H1 (cell line): Measurements from ENCODE around the gene ZNF750. TPM values are rescaled to one million over a fixed set of nuclear protein-coding genes. Genes with fewer than 3 reads are reported as not detected.

Source experiments
- CTCF ChIA-PET: fragments of 300-600 bp; sonication (Branson Sonifier 250); formaldehyde crosslinking; loops from one replicate; lab custom pipeline; 2021; ENCODE audit not compliant: partially characterized antibody; lab: Charles Lee
- POLR2A ChIA-PET: fragments of 300-600 bp; sonication (Branson Sonifier 250); formaldehyde crosslinking; loops from one replicate; lab custom pipeline; 2021; ENCODE audit warnings: inconsistent platforms; ENCODE audit not compliant: partially characterized antibody; lab: Charles Lee
- DNase-seq, 2 experiments: peaks; one replicate each; pipeline versions ENCODE4 v3.0.0 to v3.0.0-alpha.2; 2010 to 2022; ENCODE audit warnings: low spot score in 2 of 2, low read depth in 1 of 2, mixed read lengths in 1 of 2
- FAIRE-seq: peaks from 2 replicates; lab custom pipeline; 2011; peaks lifted over from hg19 to GRCh38; lab: Jason Lieb, UNC
- H2AFZ ChIP-seq: 2 replicates; pipeline ENCODE4 v1.8.1; 2012; ENCODE audit warnings: low read length, inconsistent platforms
- H2AK5ac ChIP-seq: 2 replicates; pipeline ENCODE4 v1.6.1; 2013; ENCODE audit warnings: low read depth, low read length
- H2BK120ac ChIP-seq: replicated peaks from 2 replicates; pipeline ENCODE3; 2013; ENCODE audit warnings: low read depth, low read length, inconsistent platforms
- H2BK12ac ChIP-seq: 2 replicates; pipeline ENCODE4 v1.6.1; 2013; ENCODE audit warnings: low read depth, low read length
- H2BK15ac ChIP-seq: 2 replicates; pipeline ENCODE4 v1.6.1; 2013; ENCODE audit warnings: low read length
- H2BK20ac ChIP-seq: 2 replicates; pipeline ENCODE4 v1.6.1; 2013; ENCODE audit warnings: low read length
- H2BK5ac ChIP-seq: 2 replicates; pipeline ENCODE4 v1.6.1; 2013; ENCODE audit warnings: low read depth, low read length
- H3K14ac ChIP-seq: 2 replicates; pipeline ENCODE4 v1.6.1; 2013; ENCODE audit warnings: inconsistent platforms; ENCODE audit not compliant: insufficient read length
- H3K18ac ChIP-seq: 2 replicates; pipeline ENCODE4 v1.6.1; 2013; ENCODE audit warnings: low read length; ENCODE audit errors: extremely low read depth
- H3K23ac ChIP-seq: 2 replicates; pipeline ENCODE4 v1.6.1; 2013; ENCODE audit warnings: inconsistent platforms; ENCODE audit not compliant: insufficient read length
- H3K23me2 ChIP-seq: 2 replicates; pipeline ENCODE4 v1.6.1; 2013; ENCODE audit warnings: low read depth, low read length
- H3K27ac ChIP-seq: 2 replicates; pipeline ENCODE4 v1.6.1; 2011; ENCODE audit warnings: low read depth, low read length, inconsistent platforms
- H3K27me3 ChIP-seq, 4 experiments: replicated peaks in 1 of 4; 1 replicate in 1 of 4; 2 replicates in 3 of 4; pipeline versions ENCODE4 v1.6.1 to v1.8.1; 2011 to 2013; ENCODE audit warnings: low read length in 3 of 4, mild to moderate bottlenecking in 3 of 4, inconsistent platforms in 2 of 4, mixed read lengths in 2 of 4, moderate library complexity in 1 of 4; ENCODE audit not compliant: control insufficient read depth in 3 of 4, insufficient read depth in 3 of 4; ENCODE audit errors: extremely low read depth in 1 of 4
- H3K36me3 ChIP-seq, 4 experiments: 2 replicates each; pipeline versions ENCODE4 v1.6.1 to v1.8.1; 2011 to 2013; ENCODE audit warnings: mild to moderate bottlenecking in 4 of 4, low read length in 3 of 4, moderate library complexity in 2 of 4, control low read depth in 1 of 4, inconsistent platforms in 1 of 4; ENCODE audit not compliant: insufficient read depth in 4 of 4, control insufficient read depth in 2 of 4
- H3K4ac ChIP-seq: replicated peaks from 2 replicates; pipeline ENCODE3; 2013; ENCODE audit warnings: low read length, low read depth, mixed read lengths, inconsistent platforms; ENCODE audit not compliant: insufficient read length
- H3K4me1 ChIP-seq, 4 experiments: replicated peaks in 1 of 4; 1 replicate in 1 of 4; 2 replicates in 3 of 4; pipeline versions ENCODE4 v1.6.1 to v1.8.1; 2011 to 2013; ENCODE audit warnings: low read length in 3 of 4, inconsistent platforms in 2 of 4, mixed read lengths in 1 of 4; ENCODE audit not compliant: insufficient read depth in 4 of 4, control insufficient read depth in 3 of 4
- H3K4me2 ChIP-seq, 2 experiments: 2 replicates each; pipeline versions ENCODE4 v1.6.1 to v1.8.1; 2011 to 2013; ENCODE audit warnings: low read depth in 2 of 2, low read length in 2 of 2, control low read depth in 1 of 2, inconsistent platforms in 1 of 2, mild to moderate bottlenecking in 1 of 2; ENCODE audit not compliant: insufficient read depth in 1 of 2
- H3K4me3 ChIP-seq, 4 experiments: fragments of 200-600, 300-600 bp in 1 of 4; sonication (generic), shearing (Covaris generic), sonication (Bioruptor Twin) in 1 of 4; 2 replicates each; pipeline versions ENCODE4 v1.5.1 to v1.8.1; 2011 to 2016; ENCODE audit warnings: low read length in 4 of 4, low read depth in 3 of 4, control low read depth in 2 of 4, inconsistent platforms in 2 of 4, mild to moderate bottlenecking in 2 of 4, mixed read lengths in 1 of 4, moderate library complexity in 1 of 4; ENCODE audit not compliant: insufficient read depth in 2 of 4; ENCODE audit errors: extremely low read depth in 1 of 4
- H3K56ac ChIP-seq: replicated peaks from 2 replicates; pipeline ENCODE3; 2013; ENCODE audit warnings: low read depth, mild to moderate bottlenecking, mixed read lengths, low read length, inconsistent platforms; ENCODE audit not compliant: insufficient read length
- H3K79me1 ChIP-seq: 2 replicates; pipeline ENCODE4 v1.6.1; 2013; ENCODE audit warnings: low read depth, low read length, control low read depth
- H3K79me2 ChIP-seq, 2 experiments: 2 replicates each; pipeline versions ENCODE4 v1.6.1 to v1.8.1; 2012 to 2013; ENCODE audit warnings: low read length in 2 of 2, mild to moderate bottlenecking in 2 of 2, inconsistent platforms in 1 of 2; ENCODE audit not compliant: insufficient read depth in 2 of 2, control insufficient read depth in 1 of 2
- H3K9ac ChIP-seq, 4 experiments: replicated peaks in 1 of 4; 1 replicate in 1 of 4; 2 replicates in 3 of 4; pipeline versions ENCODE4 v1.6.1 to v1.8.1; 2011 to 2013; ENCODE audit warnings: low read depth in 3 of 4, low read length in 3 of 4, control low read depth in 2 of 4, mild to moderate bottlenecking in 2 of 4, moderate library complexity in 2 of 4, inconsistent platforms in 1 of 4; ENCODE audit errors: extremely low read depth in 1 of 4
- H3K9me3 ChIP-seq, 2 experiments: 2 replicates each; pipeline versions ENCODE4 v1.6.1 to v1.8.1; 2012 to 2013; ENCODE audit warnings: mild to moderate bottlenecking in 2 of 2, moderate library complexity in 2 of 2, control low read depth in 1 of 2, inconsistent platforms in 1 of 2, low read depth in 1 of 2, low read length in 1 of 2, mixed read lengths in 1 of 2; ENCODE audit not compliant: insufficient read depth in 2 of 2
- H4K20me1 ChIP-seq, 2 experiments: replicated peaks in 1 of 2; 2 replicates each; pipeline versions ENCODE3 to v1.8.1; 2011 to 2013; ENCODE audit warnings: inconsistent platforms in 2 of 2, low read length in 2 of 2, mild to moderate bottlenecking in 1 of 2; ENCODE audit not compliant: insufficient read depth in 2 of 2, control insufficient read depth in 1 of 2
- H4K5ac ChIP-seq: 2 replicates; pipeline ENCODE4 v1.6.1; 2013; ENCODE audit warnings: low read length, low read depth, mixed read lengths, inconsistent platforms; ENCODE audit not compliant: insufficient read length
- H4K8ac ChIP-seq: 2 replicates; pipeline ENCODE4 v1.8.0; 2013; ENCODE audit warnings: mild to moderate bottlenecking, moderate library complexity, low read length, inconsistent platforms; ENCODE audit not compliant: insufficient read depth; ENCODE audit errors: extremely low read depth
- H4K91ac ChIP-seq: replicated peaks from 2 replicates; pipeline ENCODE3; 2013; ENCODE audit warnings: low read length, mixed read lengths, inconsistent platforms; ENCODE audit not compliant: insufficient read length
- CBX5 ChIP-seq: fragments of 300-800, 300-1000 bp; sonication (generic); IDR thresholded peaks from 2 replicates; pipeline ENCODE4 v1.7.1; 2016; ENCODE audit warnings: antibody characterized with exemption, low read length, low read depth
- CBX8 ChIP-seq: fragments of 300-800, 300-1000 bp; sonication (generic); IDR thresholded peaks from 2 replicates; pipeline ENCODE4 v1.7.1; 2016; ENCODE audit warnings: low read depth, low read length, borderline replicate concordance
- GABPA ChIP-seq: IDR thresholded peaks from 2 replicates; pipeline ENCODE4 v1.6.1; 2011; ENCODE audit warnings: mild to moderate bottlenecking, low read length, moderate library complexity, borderline replicate concordance; ENCODE audit not compliant: insufficient read depth
- HDAC6 ChIP-seq: IDR thresholded peaks from one replicate; pipeline ENCODE4 v1.7.1; 2012; ENCODE audit warnings: low read depth, mild to moderate bottlenecking, inconsistent platforms, low read length, moderate library complexity
- KDM4A ChIP-seq: IDR thresholded peaks from one replicate; pipeline ENCODE4 v1.7.1; 2012; ENCODE audit warnings: low read depth, mild to moderate bottlenecking, moderate library complexity, low read length, inconsistent platforms; ENCODE audit not compliant: severe bottlenecking
- KDM5A ChIP-seq: fragments of 200-600 bp; IDR thresholded peaks from 2 replicates; pipeline ENCODE4 v1.7.1; 2012; ENCODE audit warnings: mild to moderate bottlenecking, low read length, inconsistent platforms, mixed read lengths
- NANOG ChIP-seq: IDR thresholded peaks from 2 replicates; pipeline ENCODE4 v1.6.1; 2011; ENCODE audit warnings: low read length, low read depth, mild to moderate bottlenecking, inconsistent platforms; ENCODE audit not compliant: insufficient read depth, poor library complexity, severe bottlenecking
- POLR2A ChIP-seq, 2 experiments: IDR thresholded peaks; 1 replicate in 1 of 2; 2 replicates in 1 of 2; pipeline ENCODE4 v1.6.1; 2011; ENCODE audit warnings: low read depth in 2 of 2, low read length in 2 of 2, mild to moderate bottlenecking in 2 of 2; ENCODE audit errors: control extremely low read depth in 1 of 2
- RFX5 ChIP-seq: IDR thresholded peaks from 2 replicates; pipeline ENCODE4 v1.6.1; 2011; ENCODE audit warnings: low read depth, low read length, improper control_type of control experiment, borderline replicate concordance
- SP1 ChIP-seq: IDR thresholded peaks from 2 replicates; pipeline ENCODE4 v1.6.1; 2011; ENCODE audit warnings: low read depth, low read length
- TAF1 ChIP-seq: IDR thresholded peaks from 2 replicates; pipeline ENCODE4 v1.6.1; 2011; ENCODE audit warnings: mild to moderate bottlenecking, low read depth, low read length
- TCF12 ChIP-seq: IDR thresholded peaks from 2 replicates; pipeline ENCODE4 v1.6.1; 2011; ENCODE audit warnings: low read depth, mild to moderate bottlenecking, low read length
- TEAD4 ChIP-seq: IDR thresholded peaks from 2 replicates; pipeline ENCODE4 v1.6.1; 2012; ENCODE audit warnings: low read depth, low read length, inconsistent platforms, mixed read lengths
- WGBS, 2 experiments: shearing (Covaris generic) in 1 of 2; methylation state at CpG; one replicate each; pipeline versions ENCODE4 v1.1.6 to v1.1.7; 2013 to 2015; ENCODE audit warnings: low lambda C conversion rate in 2 of 2, mixed read lengths in 2 of 2, inconsistent platforms in 1 of 2, low coverage in 1 of 2, missing lambda C conversion rate in 1 of 2; ENCODE audit not compliant: insufficient replicate concordance in 2 of 2, insufficient coverage in 1 of 2, insufficient read length in 1 of 2; ENCODE audit errors: extremely low coverage in 1 of 2, missing lambda C conversion rate in 1 of 2; 5-methylcytosine and 5-hydroxymethylcytosine counted together
- polyA plus RNA-seq, 7 experiments: library from polyadenylated mRNA; depleted of rRNA in 3 of 7; stranded (reverse) in 5 of 7; unstranded in 2 of 7; fragments of >200 nt in 5 of 7; fragments of 200-250 nt in 2 of 7; gene quantifications; 1 replicate in 5 of 7; 2 replicates in 1 of 7; 4 replicates in 1 of 7; pipeline versions ENCODE4 v1.2.1 to v1.2.3, GENCODE V29; 2011 to 2013; ENCODE audit warnings: missing spikeins in 2 of 7, mixed read lengths in 2 of 7
- total RNA-seq: library from RNA; stranded (reverse); fragmentation: NEBNext Ultra II Directional; extraction: Animal tissue kit (Norgen Biotek cat#: 25700); gene quantifications from 2 replicates; pipeline ENCODE4 v1.2.1, GENCODE V29; 2021

ZNF750 gene
- total and polyA plus RNA-seq, 2 of the 8 experiments (the other 6 are each of a cell fraction or from before 2014, with no cell fraction given), result not detected

DNA sequence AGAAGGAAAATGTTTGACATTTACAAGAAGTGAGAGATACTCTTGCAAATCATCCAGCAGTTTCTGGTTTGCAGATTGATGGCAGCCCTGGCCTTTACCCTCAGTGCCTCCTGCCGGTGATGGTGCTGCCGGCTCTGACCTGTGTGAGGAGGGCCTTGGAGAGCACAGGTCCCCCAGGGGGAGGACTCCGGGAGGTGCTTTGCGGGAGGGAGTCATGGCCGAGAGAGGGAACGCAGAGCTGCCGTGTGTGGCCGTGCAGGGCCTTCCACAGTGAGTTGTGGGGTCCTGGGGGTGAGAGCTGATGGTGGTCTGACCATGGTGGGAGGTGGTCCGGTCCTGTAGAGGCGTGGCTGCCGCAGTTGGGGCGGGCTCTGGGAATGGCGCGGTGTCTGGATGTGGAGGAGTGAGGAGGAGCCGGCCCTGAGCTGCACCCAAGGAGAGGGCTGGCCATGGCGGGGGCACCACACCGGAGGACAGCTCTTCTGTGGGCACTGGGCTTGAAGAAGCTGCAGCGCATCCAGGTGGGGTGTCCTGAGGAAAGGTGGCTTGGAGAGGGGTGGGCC is 28.0 kb upstream of the ZNF750 start:
- FAIRE-seq (no peak), DNase-seq (no peak)
- Histone ChIP-seq H3K14ac (no peak overlapping the region), H3K23me2 (no peaks in the 10 kb centered on the region), H3K9me3 (no peaks in the 10 kb centered on the region), H2BK15ac (no peak overlapping the region), H4K91ac (no peak overlapping the region), H3K18ac (no peak overlapping the region), H3K79me2 (peaks cover 0 to 16% of the 10 kb centered on the region in 2 experiments; a peak in 1 of 4 replicates), H2AK5ac (no peak overlapping the region), H3K4me1 (peaks cover 0 to 8% (median 2%) of the 10 kb centered on the region in 4 experiments; a peak in 4 of 7 replicates), H3K56ac (no peak overlapping the region), H3K4ac (no peak overlapping the region), H3K23ac (no peak overlapping the region), H2BK12ac (no peak overlapping the region), H4K5ac (no peak overlapping the region), H2AFZ (no peak overlapping the region), H3K27me3 (no peaks in the 10 kb centered on the region), H4K20me1 (peaks cover 5 to 26% of the 10 kb centered on the region in 2 experiments), H3K9ac (no peak overlapping the region), H2BK20ac (no peak overlapping the region), H3K27ac (no peak overlapping the region), H2BK120ac (no peak overlapping the region), H2BK5ac (no peak overlapping the region), H3K79me1 (peaks cover 21% of the 10 kb centered on the region), H3K4me3 (no peak overlapping the region), H4K8ac (no peak overlapping the region; the same call in 1 of the 2 replicates), H3K4me2 (no peak overlapping the region), H3K36me3 (peaks cover 3 to 14% (median 13%) of the 10 kb centered on the region in 4 experiments; a peak in 5 of 8 replicates)
- POLR2A ChIA-PET, result no interaction called here
- 96% methylated on average over 18 of the region's 18 CpGs; no CpG with 5 or more reads in 1 of the 2 experiments for WGBS, 2 experiments
- CTCF ChIA-PET, result interaction anchor here (1.5 kb wide), 1 partner anchor 188 kb away, joined by 3 read pairs; no protein-coding TSS in a partner anchor
- TF ChIP-seq CBX5, result no peak
- no peak for TF ChIP-seq TCF12
- no peak for TF ChIP-seq KDM5A
- no peak for TF ChIP-seq HDAC6
- TF ChIP-seq SP1, result no peak
- no peak for TF ChIP-seq RFX5
- no peak for TF ChIP-seq TAF1
- TF ChIP-seq NANOG, result no peak
- no peak for TF ChIP-seq CBX8
- no peak for TF ChIP-seq TEAD4
- TF ChIP-seq POLR2A (IDR thresholded peaks at IDR 0.05; ENCODE audit: control extremely low read depth in 1 of 2, low read depth in 2 of 2, low read length in 2 of 2), result no peak
- no peak for TF ChIP-seq KDM4A
- TF ChIP-seq GABPA, result no peak
